CD4-positive, alpha-beta T cell treated with Interleukin-2 at 100 ng/mL for 4 hours (primary cell): ENCODE measurements around the gene FRAS1.
"Not testable (repeated sequence)": the region's sequence is repeated elsewhere in the genome, so short reads cannot be mapped to it uniquely, and the experiment has no call there.

ENCODE experiments used
- DNase-seq: peaks from one replicate; pipeline ENCODE4 v3.0.0-alpha.2; 2020; ENCODE audit warnings: low spot score

The FRAS1 gene

GRCh38 chr4:78167510-78167909, 110.4 kb downstream of the FRAS1 start:
- DNase-seq, result no peak

GRCh38 chr4:78168029-78168428, 110.9 kb downstream of the FRAS1 start:
- DNase-seq, result no peak

GRCh38 chr4:78169728-78170127, 112.6 kb downstream of the FRAS1 start:
- no peak for DNase-seq

- DNase-seq, result no peak
Measured at GRCh38 chr4:78171482-78171881, 114.4 kb downstream of the FRAS1 start.

- no peak for DNase-seq
Measured at GRCh38 chr4:78174891-78175290, 117.8 kb downstream of the FRAS1 start.

- no peak for DNase-seq
Measured at GRCh38 chr4:78179196-78179595, 122.1 kb downstream of the FRAS1 start.

GRCh38 chr4:78181681-78182234, 124.6 kb downstream of the FRAS1 start:
- not testable (repeated sequence) for DNase-seq

GRCh38 chr4:78184584-78184983, 127.5 kb downstream of the FRAS1 start:
- DNase-seq, result no peak

- no peak for DNase-seq
Measured at GRCh38 chr4:78185117-78185516, 128.0 kb downstream of the FRAS1 start.

GRCh38 chr4:78186597-78187543, 129.7 kb downstream of the FRAS1 start:
- no peak for DNase-seq

GRCh38 chr4:78190068-78190467, 132.9 kb downstream of the FRAS1 start:
- DNase-seq, result no peak

- DNase-seq, result no peak
Measured at GRCh38 chr4:78190595-78190994, 133.5 kb downstream of the FRAS1 start.

- DNase-seq, result no peak
Measured at GRCh38 chr4:78197947-78198346, 140.8 kb downstream of the FRAS1 start.

GRCh38 chr4:78199984-78200383, 142.9 kb downstream of the FRAS1 start:
- no peak for DNase-seq

GRCh38 chr4:78200949-78201348, 143.8 kb downstream of the FRAS1 start:
- DNase-seq, result no peak

GRCh38 chr4:78204176-78204575, 147.1 kb downstream of the FRAS1 start:
- DNase-seq, result no peak

- DNase-seq, result no peak
Measured at GRCh38 chr4:78205591-78205990, 148.5 kb downstream of the FRAS1 start.

- no peak for DNase-seq
Measured at GRCh38 chr4:78207541-78207940, 150.4 kb downstream of the FRAS1 start.

GRCh38 chr4:78207951-78208350, 150.8 kb downstream of the FRAS1 start:
- no peak for DNase-seq

- not testable (repeated sequence) for DNase-seq
Measured at GRCh38 chr4:78208896-78209295, 151.8 kb downstream of the FRAS1 start.

GRCh38 chr4:78210694-78211410, 153.7 kb downstream of the FRAS1 start:
- no peak for DNase-seq

GRCh38 chr4:78213218-78213617, 156.1 kb downstream of the FRAS1 start:
- DNase-seq, result no peak

- DNase-seq, result no peak
Measured at GRCh38 chr4:78214078-78214477, 157.0 kb downstream of the FRAS1 start.
